Superior temporal gyrus (tissue), 1 donor: ENCODE data around the gene KIAA0232.
"Not testable (repeated sequence)": the region's sequence is repeated elsewhere in the genome, so short reads cannot be mapped to it uniquely, and the experiment has no call there.

Experiments
- DNase-seq: peaks from one replicate; pipeline ENCODE4 v3.0.0-alpha.2; 2016; ENCODE audit errors: extremely low spot score

KIAA0232 gene

DNA sequence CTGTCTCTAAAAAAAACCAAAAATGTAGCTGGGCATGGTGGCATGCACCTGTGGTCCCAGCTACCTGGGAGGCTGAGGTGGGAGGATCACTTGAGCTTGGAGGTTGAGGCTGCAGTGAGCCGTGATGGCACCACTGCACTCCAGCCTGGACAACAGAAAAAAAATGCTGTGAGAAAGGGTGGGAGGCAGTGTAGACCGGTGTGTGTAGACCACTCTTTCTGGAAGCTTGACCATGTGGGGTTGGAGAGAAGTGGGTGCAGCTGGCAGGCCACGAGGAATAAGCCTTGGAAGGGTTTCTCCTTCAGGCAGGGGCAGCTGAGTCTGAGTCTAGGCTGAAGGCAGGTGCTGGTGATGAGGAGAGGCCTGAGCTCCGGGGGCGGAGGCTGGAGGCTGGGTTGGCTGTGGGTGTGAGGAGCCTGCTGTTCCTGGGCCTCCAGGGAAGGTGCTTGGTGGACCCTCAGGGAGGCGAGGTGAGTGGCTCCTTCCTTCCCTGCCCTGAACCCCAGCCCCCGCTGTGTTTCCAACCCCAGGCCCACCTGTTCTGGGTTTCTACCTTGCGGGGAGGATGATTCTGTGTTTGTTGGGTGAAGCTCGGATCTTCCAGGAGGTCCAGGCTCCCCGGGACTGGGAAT lies 117.8 kb downstream of the KIAA0232 start:
- no peak for DNase-seq

DNA sequence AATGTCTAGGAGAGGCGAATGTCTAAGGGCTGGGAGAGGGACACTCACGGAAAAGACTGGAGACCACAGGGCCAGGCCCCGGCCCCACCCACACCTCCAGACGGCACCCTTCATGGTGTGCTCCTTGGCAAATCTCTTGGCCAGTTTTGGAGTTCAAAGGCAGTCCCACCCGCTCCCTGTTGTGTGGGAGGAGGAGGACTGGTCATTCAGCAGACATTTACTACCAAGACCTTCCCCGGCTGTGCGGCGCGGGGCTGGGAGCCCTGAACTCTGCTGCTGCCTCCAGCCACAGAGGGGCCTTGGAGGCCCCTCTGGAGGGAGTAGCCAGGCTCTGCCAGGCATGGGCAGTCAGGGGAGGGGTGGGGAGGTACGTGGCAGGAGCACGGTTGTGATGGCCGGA lies 118.4 kb downstream of the KIAA0232 start:
- no peak for DNase-seq

DNA sequence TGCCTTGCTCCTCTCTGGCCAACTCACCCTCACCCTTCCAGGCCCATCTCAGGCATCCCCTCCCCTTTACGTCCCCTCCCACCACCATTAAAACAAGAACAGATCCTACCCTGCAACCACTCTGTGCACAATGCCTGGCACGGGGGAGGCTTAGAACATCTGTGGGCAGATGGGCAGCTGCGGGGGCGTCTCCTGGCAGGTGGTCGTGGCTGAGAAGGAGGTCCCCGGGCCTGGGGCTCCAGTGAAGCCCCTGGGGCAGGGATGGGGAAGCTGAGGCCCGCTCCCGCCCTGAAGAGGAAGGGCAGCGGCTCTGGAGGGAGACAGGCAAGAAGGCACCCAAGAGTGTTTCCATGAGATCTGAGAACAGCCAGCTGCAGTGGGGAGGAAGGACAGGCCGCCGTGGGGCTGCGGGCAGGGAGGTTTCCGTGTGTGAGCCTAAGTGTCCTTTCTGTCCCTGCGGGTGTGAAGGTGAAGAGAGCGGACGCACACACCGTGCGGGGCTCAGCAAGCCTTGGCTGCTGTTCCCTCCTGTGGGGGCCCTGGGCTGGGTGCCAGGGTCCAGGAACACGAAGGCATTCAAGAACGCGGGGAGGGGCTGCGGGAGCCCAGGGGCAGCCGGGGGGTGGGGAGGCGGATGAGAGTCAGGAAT lies 119.3 kb downstream of the KIAA0232 start:
- DNase-seq, result no peak

DNA sequence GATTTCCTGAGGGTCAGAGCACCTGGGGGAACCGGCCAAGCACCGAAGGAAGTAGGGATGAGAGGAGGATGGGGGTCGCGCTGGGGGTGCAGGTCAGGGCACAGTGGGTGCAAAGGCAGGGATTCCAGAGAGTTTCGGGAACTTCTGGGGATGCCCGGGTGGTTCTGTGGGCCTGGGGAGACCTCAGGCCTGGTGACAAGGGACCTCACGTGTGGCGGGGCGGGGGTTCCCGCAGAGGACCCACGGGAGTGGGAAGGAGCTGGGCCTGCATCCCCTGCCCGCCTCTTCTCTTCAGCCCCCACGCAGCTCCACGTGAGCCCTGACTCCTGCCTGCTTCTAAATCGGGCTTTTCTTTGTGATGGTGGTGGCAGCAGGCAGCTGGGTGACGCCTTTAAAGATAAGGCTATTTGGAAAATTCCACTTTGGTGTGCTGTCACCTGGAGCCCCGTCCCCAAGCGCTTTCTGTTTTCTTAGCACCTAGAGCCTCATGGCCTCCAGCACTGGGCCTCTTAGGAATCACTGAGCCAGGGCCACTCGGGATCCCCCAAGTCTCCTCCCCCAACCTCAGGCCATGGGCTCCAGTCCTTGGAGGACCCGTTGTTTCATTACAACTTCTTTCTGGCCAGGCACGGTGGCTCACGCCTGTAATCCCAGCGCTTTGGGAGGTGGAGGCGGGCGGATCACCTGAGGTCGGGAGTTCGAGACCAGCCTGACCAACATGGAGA lies 120.0 kb downstream of the KIAA0232 start:
- no peak for DNase-seq

DNA sequence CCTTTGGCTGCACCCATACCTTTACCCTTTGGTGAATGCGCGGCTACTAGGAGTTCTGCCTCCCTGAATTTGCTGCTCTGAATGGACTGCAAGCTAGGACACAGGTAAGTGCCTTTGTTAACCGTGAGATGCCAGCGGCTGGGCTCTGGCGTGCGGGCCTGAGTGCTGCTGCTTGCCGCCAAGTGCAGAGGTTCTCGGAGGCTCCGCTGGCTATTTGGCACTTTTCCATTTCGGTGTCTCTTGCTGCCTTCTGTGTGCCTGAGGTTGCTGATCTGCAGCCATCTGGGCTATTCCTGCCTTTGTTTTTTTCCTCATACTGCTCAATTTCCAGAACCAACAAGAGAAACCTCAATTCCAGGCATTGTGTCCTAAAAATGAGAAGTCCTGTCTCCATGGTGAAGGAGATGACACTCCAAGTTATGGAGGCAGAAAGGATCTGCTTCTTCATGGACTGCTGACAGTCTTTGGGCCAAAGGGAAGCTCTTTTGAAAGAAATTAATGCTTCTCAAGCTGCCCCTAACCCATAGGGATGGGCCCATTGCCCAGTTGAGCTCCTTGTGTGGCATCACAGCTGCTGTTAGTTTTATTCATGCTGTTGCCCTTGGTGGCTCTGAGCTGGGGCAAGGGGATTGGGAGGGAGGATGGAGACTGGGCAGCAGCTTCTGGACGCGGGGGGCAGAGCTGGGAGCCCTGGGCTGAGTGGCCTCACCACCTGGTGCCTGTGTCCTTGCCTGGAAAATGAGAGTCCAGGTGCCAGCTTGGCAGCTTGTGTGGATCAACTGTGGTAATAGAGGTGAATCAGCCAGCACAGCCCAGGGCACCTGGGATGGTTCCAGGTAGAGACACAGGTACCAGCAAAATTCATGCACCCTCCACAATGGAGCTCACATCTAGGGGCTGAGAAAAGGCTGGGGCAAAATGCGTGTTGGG lies 123.3 kb downstream of the KIAA0232 start:
- DNase-seq, result no peak

DNA sequence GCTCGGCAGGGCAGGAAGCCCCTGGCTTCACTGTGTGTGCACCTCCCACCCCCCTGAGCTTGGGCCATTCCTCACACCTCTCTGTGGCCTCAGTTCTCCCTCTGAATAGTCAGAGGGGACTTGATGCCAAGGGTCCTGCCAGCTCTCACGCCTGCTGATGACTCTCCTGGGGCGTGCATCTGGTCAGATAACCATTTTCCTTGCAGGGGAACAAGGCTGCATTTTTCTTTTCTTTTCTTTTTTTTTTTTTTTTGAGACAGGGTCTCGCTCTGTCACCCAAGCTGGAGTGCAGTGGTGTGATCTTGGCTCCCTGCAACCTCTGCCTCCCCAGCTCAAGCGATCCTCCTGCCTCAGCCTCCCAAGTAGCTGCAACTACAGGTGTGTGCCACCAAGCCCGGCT lies 124.0 kb downstream of the KIAA0232 start:
- not testable (repeated sequence) for DNase-seq

DNA sequence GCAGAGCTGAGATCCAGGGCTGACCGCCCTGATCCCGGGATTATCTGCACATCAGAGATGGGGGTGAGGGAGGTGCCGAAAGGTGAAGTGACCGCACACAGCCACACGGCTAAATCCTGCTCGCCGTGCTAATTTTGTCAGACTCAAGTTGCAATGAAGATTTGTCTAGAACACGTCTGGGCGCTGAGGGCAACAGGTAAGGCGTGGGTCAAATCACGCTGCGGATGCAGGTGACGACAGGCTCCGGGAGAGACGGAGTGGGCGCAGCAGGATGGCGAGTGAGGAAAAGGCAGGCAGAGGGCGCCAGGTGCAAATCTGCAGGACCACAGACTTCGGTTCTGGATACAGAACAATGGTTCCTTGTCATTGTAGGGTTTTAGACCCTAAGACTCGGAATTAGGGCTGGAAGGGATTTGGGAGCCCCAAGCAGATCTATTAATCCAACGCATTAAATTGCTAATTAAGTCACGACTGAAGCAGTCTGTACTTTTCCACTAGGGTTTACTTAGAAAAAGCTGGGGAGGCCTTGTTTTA lies 125.2 kb downstream of the KIAA0232 start:
- peak; percentile 56 for DNase-seq

DNA sequence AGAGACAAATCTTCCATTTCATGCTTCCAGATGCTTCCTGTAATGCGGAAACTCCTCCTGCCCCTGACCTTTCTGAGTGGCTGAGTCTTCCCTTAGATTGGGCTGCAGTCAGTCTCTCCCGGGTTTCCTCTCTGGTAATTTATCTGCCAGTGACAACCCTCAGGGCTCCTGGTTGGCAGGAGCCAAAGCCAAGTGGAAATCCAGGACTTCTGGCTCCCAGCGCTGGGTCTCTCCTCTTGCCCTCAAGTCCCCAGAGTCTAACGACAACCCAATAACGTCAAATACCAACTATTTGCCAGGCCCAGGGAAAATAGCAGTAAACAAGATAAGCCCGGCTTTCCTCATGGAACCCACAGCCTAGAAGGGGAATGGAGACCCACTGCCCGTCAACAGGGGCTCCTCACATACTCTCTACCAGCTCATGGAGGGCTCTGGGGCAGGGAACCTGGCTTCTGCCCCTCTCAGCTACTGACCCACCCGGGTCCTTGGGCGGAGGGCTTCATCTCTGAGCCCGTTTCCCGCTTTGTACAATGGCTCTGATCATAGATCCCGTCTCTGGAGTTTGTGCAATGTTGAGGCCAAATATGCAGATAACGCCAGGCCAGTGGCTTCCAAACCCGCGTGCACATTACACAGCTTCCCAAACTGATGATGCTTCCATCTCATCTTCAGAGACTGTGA lies 126.0 kb downstream of the KIAA0232 start:
- no peak for DNase-seq

DNA sequence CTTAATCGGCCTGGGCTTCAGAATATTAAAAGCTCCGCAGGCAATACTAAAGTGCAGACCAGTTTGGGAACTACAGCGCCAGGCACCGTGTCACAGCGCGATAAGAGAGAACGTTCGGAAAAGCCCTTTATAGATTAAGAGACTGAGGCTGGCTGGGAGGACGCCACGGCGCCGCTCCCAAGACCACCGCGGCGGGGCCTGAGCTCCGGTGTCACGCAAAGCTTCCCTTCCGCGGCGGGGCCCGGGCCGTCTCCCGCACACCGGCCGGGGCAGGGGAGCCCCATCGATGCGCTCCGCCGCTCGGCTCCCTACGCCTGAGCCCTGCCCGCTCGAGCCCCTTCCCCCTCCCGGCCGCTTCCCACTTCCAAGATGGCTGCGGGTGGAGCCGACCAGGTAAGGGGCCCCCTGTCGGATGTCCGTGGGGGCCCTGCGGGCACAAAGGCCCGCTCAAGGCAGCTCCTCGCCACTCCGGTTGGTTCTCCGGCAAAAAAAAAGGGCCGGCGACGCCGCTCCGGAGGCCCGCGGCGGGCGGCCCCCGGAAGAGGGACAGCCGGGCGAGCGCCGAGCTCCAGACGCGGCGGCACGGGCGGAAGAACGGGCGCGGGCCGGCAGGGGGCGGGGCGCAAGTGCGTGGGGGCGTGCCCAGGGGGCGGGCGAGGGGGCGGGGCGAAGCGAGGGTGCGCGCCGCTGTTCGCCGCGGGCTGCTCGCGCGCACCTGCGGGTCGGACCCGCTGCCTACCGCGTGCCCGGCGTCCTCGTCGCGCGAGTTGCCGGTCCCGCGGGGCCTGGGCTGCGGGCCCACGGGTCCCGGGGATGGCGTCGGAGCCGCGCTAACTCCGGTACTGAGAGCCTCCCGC lies 126.8 kb downstream of the KIAA0232 start, which contains the start of gene TBC1D14:
TBC1D14 (plus strand) TSS at position 714 of the 857 bp plus-strand sequence. CDS start 13,564 bp downstream, outside the sequence.
- DNase-seq, result peak; percentile 86

DNA sequence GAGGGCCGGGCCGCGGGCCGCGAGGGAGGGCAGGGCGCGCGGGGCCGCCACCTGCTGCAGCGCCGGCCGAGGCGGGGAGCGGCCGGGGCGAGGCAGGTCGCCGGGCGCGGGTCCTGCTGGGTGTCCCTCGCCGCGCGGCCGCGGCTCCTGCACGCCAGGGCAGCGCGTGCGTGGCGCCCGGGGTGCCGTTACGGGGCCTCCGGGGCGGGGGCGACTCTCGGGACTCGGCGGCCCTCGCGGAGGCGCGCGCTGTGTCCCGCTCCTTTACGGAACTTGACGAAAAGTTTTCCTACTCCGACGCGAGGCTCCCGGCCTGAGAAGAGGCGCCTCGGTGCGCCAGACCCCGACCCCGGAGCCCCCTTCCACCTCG lies 127.4 kb downstream of the KIAA0232 start:
- no peak for DNase-seq

DNA sequence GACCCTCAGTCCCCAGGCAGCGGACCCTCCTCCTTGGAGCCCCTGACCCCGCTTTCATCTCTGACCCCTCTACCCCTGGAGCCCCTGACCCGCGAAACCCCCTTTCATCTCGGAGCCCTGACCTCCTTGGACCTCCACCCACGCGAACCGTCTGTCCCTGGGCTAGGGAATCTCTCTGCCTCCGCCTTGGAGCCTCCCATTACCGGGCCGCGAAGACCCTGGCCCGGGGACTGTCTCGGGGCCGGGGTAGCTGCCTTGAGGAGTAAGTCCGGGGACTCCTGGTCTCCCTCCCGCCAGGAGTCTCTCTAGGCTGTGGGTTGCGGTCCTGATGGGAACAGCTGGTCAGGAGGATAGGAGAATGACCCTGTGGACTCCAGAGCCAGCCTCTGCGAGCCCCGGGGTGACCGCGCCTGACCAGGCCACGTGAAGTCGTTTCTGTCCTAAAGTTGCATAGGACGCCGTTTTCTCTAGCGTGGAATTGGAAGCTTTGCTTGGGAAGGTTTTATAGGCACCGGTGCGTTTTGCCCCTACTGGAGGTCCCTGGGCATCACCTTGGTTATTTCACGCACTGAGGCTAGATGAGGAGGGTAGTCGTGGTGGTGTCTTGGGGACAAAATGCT lies 127.9 kb downstream of the KIAA0232 start:
- no peak for DNase-seq

DNA sequence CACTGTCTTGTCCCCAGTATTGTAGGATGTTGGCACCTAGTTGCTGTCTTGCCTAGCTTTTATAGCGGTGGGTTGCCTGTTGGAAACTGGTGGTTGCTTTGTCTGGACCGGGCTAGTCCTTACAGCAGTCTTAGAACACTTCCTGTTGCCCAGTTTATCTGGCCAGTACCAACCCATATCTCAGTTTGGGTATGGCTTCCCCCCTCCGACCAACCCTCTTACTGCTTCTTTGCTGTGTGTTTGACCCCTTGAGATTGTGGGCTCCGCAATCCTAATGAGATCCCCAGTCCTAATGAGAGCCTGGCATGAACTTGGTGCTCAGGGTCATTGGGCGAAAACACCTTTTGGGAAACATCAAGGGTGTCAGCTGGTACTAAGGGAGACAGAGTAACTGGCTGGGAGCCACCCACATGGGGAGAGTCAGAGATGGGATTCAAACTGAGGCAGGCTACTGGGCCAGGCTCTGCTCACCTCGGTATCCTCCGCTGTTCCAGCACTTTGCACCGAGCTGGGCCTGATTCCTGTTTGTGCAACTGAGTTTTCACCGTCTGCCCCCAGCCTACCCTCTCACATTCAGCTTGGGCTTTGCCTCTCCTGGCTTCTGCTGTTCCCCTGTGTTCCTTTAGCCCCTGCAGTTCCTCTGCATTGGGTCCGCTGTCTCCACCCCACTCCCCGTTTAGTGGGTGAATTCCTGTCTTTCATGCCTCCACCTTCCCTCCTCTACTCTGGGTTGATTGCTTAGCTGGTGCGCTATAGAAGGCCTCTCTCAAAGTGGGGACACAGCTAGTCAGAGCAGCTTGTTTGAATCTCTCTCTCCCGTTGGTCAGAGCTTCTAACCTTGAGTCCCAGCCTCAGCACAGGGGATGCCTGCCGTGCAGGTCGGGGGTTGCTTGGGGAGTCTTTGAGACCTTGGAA lies 128.7 kb downstream of the KIAA0232 start:
- DNase-seq, result no peak

DNA sequence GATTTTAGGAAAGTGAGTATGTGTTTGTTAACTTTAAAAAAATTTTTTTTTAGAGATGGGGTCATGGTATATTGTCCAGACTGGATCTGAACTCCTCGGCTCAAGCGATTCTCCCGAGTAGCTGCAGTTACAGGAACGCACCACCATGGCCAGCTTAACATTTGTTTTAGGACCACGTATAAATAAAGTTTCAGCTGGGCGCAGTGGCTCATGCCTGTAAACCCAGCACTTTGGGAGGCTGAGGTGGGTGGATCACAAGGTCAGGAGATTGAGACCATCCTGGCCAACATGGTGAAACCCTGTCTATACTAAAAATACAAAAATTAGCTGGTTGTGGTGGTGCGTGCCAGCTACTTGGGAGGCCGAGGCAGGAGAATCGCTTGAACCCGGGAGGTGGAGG lies 129.4 kb downstream of the KIAA0232 start:
- not testable (repeated sequence) for DNase-seq

DNA sequence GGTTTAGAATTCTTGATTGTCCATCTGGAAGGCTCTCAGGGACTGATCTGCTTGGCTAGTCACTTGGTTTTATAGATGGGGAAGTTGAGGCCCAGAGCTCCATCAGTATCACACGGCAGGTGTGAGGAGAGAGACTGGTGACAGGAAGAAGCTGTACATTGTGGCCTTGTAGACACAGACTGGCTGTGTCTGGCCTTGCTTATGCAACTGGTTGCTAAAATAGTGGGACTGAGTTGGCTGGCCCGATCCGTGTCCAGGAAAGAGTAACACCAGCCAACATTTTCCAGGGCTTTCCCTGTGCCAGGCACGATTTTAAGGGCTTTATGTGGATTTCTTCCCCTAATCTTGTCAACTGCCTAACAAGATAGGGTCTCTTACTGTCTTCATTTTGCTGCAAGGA lies 129.9 kb downstream of the KIAA0232 start:
- no peak for DNase-seq

DNA sequence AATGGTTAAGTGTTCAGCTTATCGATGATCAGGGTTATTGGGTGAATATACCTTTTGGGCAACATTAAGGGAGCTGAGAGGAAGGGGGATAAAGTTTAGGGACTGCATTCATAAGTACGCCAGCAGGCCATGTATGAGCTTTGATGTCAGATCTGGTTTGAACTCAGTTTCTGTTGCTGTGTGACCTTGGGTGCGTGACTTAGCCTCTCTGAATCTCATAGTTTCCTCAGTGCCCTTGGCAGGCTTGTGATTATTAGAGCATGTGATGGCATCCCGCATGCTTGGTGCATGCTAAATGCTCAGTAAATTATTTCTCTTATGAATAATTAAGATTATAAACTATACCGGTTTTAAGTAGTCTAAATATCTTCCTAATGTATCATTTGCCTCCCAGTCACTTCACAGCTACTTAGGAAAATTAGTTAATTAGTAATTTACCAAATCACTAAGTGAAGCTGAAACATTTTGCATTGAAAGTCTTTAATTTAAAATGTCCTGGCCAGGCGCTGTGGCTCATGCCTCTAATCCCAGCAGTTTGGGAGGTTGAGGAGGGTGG lies 130.9 kb downstream of the KIAA0232 start:
- no peak for DNase-seq

DNA sequence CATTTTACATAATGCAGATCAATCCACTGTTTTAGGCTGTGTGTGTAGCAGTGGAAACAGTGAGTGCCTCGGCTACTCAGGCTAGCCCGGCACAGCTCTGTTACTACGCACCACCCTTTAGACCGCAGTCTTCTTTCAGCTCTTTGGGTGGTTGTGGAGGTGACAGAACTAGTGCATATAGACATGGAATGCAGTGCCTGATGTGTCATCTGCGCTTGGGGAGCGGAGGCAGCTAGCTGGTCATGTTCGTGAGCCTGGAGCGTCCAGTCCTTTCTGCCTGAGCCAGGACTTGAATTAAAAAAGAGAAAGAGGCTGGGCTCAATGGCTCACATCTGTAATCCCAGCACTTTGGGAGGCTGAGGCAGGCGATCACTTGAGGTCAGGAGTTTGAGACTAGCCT lies 131.9 kb downstream of the KIAA0232 start:
- no peak for DNase-seq

DNA sequence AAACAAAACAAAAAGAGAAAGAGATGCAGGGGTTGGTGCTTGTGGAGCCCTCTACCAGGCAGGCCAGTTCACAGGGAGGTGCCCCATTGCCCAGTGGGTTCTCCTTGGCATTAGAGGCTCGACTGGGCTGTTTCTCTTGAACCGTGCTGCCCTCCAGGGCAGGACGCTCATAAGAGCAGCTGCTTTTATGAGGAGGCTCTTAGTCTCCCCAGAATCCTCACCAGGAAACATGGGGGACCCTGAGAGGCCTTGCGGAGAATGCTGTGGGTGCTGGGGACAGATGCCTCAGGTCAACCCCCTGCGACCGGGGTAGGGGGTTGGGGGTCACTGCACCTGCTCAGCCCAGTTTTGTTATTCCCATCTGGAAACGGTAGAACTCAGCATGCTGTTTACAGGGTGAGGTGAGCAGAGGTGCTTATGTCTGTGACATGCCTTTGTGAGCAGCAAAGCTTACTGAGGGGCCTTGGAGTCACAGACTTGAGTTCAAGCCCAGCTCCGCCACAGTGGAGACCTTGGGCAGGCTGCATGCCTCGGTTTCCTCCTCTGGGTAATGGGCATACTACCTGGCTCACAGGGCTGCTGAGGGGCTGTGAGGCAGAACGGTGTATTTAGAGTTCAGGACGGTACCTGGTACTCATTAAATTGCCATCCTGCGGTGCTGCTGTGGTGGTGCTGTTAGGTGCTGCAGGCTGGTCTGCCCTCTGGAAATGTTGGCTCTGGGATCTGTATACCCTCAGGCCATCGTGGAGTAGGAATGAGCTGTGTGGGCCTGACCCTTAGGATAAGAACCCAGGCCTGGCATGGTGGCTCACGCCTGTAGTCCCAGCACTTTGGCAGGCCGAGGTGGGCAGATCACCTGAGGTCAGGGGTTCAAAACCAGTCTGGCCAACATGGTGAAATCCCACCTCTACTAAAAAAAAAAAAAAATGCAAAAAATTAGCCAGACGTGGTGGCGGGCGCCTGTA lies 132.8 kb downstream of the KIAA0232 start:
- no peak for DNase-seq
